K562 (cell line): ENCODE measurements around the gene FCHSD1. TPM values are rescaled to one million over a fixed set of nuclear protein-coding genes. Genes with fewer than 3 reads are reported as not detected.

ENCODE experiments used
- ADNP ChIP-seq: fragments of 200-800 bp; sonication (Bioruptor generic); IDR thresholded peaks from 2 replicates; pipeline ENCODE4 v1.6.1; 2016; ENCODE audit warnings: missing genetic modification characterization, missing compliant biosample characterization
- CBFA2T3 ChIP-seq: fragments of 450-650 bp; IDR thresholded peaks from 2 replicates; pipeline ENCODE4 v1.6.1; 2017
- CCNT2 ChIP-seq: IDR thresholded peaks from 2 replicates; pipeline ENCODE4 v1.6.1; 2011; ENCODE audit warnings: borderline replicate concordance, low read depth, mild to moderate bottlenecking, moderate library complexity, mixed read lengths, low read length; ENCODE audit not compliant: insufficient read length; ENCODE audit errors: extremely low read depth
- ETV1 ChIP-seq: fragments of 450-650 bp; conservative IDR thresholded peaks from 2 replicates; pipeline ENCODE4 v1.6.1; 2016; ENCODE audit warnings: missing genetic modification characterization, control low read depth, low read depth, missing compliant biosample characterization
- FOSL1 ChIP-seq: fragments of 200-800 bp; sonication (Bioruptor generic); conservative IDR thresholded peaks from 2 replicates; pipeline ENCODE4 v1.6.1; 2016; ENCODE audit warnings: missing genetic modification characterization, missing compliant biosample characterization
- FOXK1 ChIP-seq: sonication (generic); formaldehyde crosslinking; IDR thresholded peaks from 2 replicates; pipeline ENCODE4 v1.8.0; 2022; ENCODE audit warnings: missing genetic modification reagents, mild to moderate bottlenecking, borderline replicate concordance
- KDM1A ChIP-seq, 2 experiments: fragments of 450-650 bp; IDR thresholded peaks; 2 replicates each; pipeline ENCODE4 v1.6.1; 2016; ENCODE audit warnings: mild to moderate bottlenecking in 2 of 2
- KLF16 ChIP-seq: IDR thresholded peaks from 2 replicates; pipeline ENCODE4 v1.6.1; 2016; ENCODE audit warnings: antibody characterized with exemption
- L3MBTL2 ChIP-seq: fragments of 450-650 bp; IDR thresholded peaks from 2 replicates; pipeline ENCODE4 v1.6.1; 2016; ENCODE audit warnings: mild to moderate bottlenecking, moderate library complexity
- MAZ ChIP-seq, 2 experiments: fragments of 450-650 bp in 1 of 2; sonication (generic) in 1 of 2; formaldehyde crosslinking; IDR thresholded peaks in 1 of 2; conservative IDR thresholded peaks in 1 of 2; 2 replicates each; pipeline versions ENCODE4 v1.4.0 to v1.5.0; 2020; ENCODE audit warnings: mild to moderate bottlenecking in 1 of 2, missing genetic modification reagents in 1 of 2
- MIER1 ChIP-seq: fragments of 450-650 bp; IDR thresholded peaks from 2 replicates; pipeline ENCODE4 v1.6.1; 2016; ENCODE audit warnings: antibody characterized with exemption, mild to moderate bottlenecking, low read depth
- NCOR1 ChIP-seq: fragments of 450-650 bp; IDR thresholded peaks from 2 replicates; pipeline ENCODE4 v1.6.1; 2016; ENCODE audit warnings: mild to moderate bottlenecking, moderate library complexity
- RBM15 ChIP-seq: fragments of 200-400 bp; formaldehyde crosslinking; IDR thresholded peaks from 2 replicates; pipeline ENCODE4 v1.6.1; 2018; ENCODE audit warnings: mild to moderate bottlenecking, low read length, moderate library complexity; ENCODE audit not compliant: insufficient read depth
- SMAD4 ChIP-seq: fragments of 250-450 bp; sonication (Bioruptor Pico); conservative IDR thresholded peaks from 2 replicates; pipeline ENCODE4 v1.8.0; 2021; ENCODE audit warnings: inconsistent platforms, mild to moderate bottlenecking, moderate library complexity
- TAL1 ChIP-seq: fragments of 450-650 bp; IDR thresholded peaks from 2 replicates; pipeline ENCODE4 v1.6.1; 2016; ENCODE audit warnings: mild to moderate bottlenecking
- TBL1XR1 ChIP-seq, 2 experiments: IDR thresholded peaks; 2 replicates each; pipeline ENCODE4 v1.6.1; 2012; ENCODE audit warnings: improper control_type of control experiment in 2 of 2, low read length in 2 of 2, mild to moderate bottlenecking in 1 of 2
- TBP ChIP-seq: optimal IDR thresholded peaks from 2 replicates; pipeline ENCODE3; 2011; ENCODE audit warnings: low read depth, low read length, improper control_type of control experiment
- ZFP36 ChIP-seq: fragments of 150-350 bp; IDR thresholded peaks from 2 replicates; pipeline ENCODE4 v1.6.1; 2018; ENCODE audit warnings: low read length, low read depth; ENCODE audit not compliant: partially characterized antibody
- ZNF175 ChIP-seq: fragments of 200-800 bp; sonication (Bioruptor generic); IDR thresholded peaks from 2 replicates; pipeline ENCODE4 v1.6.1; 2016; ENCODE audit warnings: low read depth, mild to moderate bottlenecking, missing genetic modification characterization, missing compliant biosample characterization
- ZNF239 ChIP-seq: fragments of 250-450 bp; sonication (Bioruptor Pico); IDR thresholded peaks from 2 replicates; pipeline ENCODE4 v1.4.0; 2020; ENCODE audit warnings: mild to moderate bottlenecking
- ZNF77 ChIP-seq: fragments of 250-450 bp; sonication (Bioruptor Pico); IDR thresholded peaks from 2 replicates; pipeline ENCODE4 v1.5.0; 2020
- polyA plus RNA-seq, 8 experiments: library from polyadenylated mRNA; depleted of rRNA in 4 of 8; stranded (reverse) in 5 of 8; unstranded in 3 of 8; fragments of >200 nt; fragmentation: Nextera tagmentation in 2 of 8; fragmentation: Illumina TruSeq in 1 of 8; extraction: Ambion mirVana in 2 of 8; extraction: Trizol in 1 of 8; gene quantifications; 2 replicates each; pipeline versions ENCODE4 v1.2.1 to v1.2.3, GENCODE V29; 2011 to 2014; ENCODE audit warnings: inconsistent platforms in 1 of 8, missing spikeins in 1 of 8
- total RNA-seq, 7 experiments: library from RNA; depleted of rRNA in 6 of 7; stranded (reverse); fragments of >200 nt in 6 of 7; fragmentation: Illumina TruSeq in 2 of 7; extraction: Trizol in 2 of 7; gene quantifications; 2 replicates each; pipeline versions ENCODE4 v1.2.1 to v1.2.3, GENCODE V29; 2011 to 2021; ENCODE audit warnings: low replicate concordance in 1 of 7
- TF ChIP-seq, protein P1 (sequence below), 2 experiments: fragments of 450-650 bp; conservative IDR thresholded peaks; 2 replicates each; pipeline ENCODE4 v1.6.1; 2017; ENCODE audit warnings: mild to moderate bottlenecking in 2 of 2, moderate library complexity in 2 of 2
- TF ChIP-seq, protein P2 (sequence below): fragments of 250-450 bp; sonication (Bioruptor Pico); IDR thresholded peaks from 2 replicates; pipeline ENCODE4 v1.8.0; 2021; ENCODE audit warnings: mild to moderate bottlenecking, moderate library complexity
- TF ChIP-seq, protein P3 (sequence below): sonication (generic); formaldehyde crosslinking; IDR thresholded peaks from 2 replicates; pipeline ENCODE4 v1.8.1; 2023; ENCODE audit warnings: mild to moderate bottlenecking, missing genetic modification reagents, moderate library complexity
- TF ChIP-seq, protein P4 (sequence below): fragments of 450-650 bp; IDR thresholded peaks from 2 replicates; pipeline ENCODE4 v1.6.1; 2016

The FCHSD1 gene
- total and polyA plus RNA-seq, 9 of the 15 experiments (the other 6 are each of a cell fraction or from before 2014, with no cell fraction given) = 0.35 to 37.5 (median 13.6) TPM

DNA sequence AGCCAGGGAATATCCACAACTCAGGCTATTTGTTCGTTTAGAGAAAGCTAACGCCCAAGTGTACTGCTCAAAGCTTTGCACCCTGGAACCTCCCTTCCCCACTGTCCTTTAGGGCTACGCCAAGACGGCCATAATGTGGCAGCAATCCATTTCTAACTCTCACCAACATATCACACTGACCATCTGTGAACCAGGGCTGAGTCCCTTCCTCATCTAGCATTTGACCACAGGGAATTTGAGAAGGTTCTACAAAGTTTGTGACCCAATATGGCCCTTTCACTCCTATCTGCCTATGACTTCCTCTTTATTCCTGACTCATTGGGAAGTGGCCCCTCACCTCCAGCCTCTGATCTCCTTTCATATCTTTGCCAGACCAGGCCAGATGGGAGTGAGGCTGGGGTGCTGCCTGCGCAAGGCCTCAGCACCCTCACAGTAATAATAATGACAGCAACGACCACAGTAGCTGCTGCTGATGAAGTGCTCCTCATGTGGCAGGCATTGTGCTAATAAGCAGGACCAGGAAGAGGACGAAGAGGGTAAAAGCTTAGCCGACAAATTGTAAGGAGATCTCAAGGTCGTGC, 40.2 kb upstream of the FCHSD1 start (continued):
- TF ChIP-seq ZNF175 (peak; percentile 78), TAL1 (peak; percentile 88), SMAD4 (peak; percentile 90), MIER1 (no peak), CCNT2 (peak; percentile 81), FOXK1 (CRISPR knock-in tag) (peak; percentile 87; the same call in 1 of the 2 replicates), FOSL1 (peak; percentile 99), L3MBTL2 (0 out of 2 replicates have a peak, but pooled peaks have one; percentile 27), KDM1A (IDR thresholded peaks at IDR 0.05) (peak in 1 of 2 experiments; percentile 73; a peak in 3 of 4 replicates), ZNF239 (peak; percentile 11), ETV1 (tag) (peak; percentile 68), RBM15 (no peak), ZNF77 (no peak), ADNP (tag) (no peak), NCOR1 (peak; percentile 93), KLF16 (peak; percentile 81; the same call in 1 of the 2 replicates), TBP (peak; percentile 51), TBL1XR1 (IDR thresholded peaks at IDR 0.05; ENCODE audit: low read length in 2 of 2) (peak; percentile 79 to 86), CBFA2T3 (peak; percentile 96), ZFP36 (peak; percentile 39), MAZ (CRISPR knock-in tag; conservative IDR thresholded peaks at IDR 0.05 in 1 of 2, IDR thresholded peaks at IDR 0.05 in 1 of 2) (peak in 1 of 2 experiments; percentile 15; a peak in 2 of 4 replicates)
- TF ChIP-seq, protein P1, sequence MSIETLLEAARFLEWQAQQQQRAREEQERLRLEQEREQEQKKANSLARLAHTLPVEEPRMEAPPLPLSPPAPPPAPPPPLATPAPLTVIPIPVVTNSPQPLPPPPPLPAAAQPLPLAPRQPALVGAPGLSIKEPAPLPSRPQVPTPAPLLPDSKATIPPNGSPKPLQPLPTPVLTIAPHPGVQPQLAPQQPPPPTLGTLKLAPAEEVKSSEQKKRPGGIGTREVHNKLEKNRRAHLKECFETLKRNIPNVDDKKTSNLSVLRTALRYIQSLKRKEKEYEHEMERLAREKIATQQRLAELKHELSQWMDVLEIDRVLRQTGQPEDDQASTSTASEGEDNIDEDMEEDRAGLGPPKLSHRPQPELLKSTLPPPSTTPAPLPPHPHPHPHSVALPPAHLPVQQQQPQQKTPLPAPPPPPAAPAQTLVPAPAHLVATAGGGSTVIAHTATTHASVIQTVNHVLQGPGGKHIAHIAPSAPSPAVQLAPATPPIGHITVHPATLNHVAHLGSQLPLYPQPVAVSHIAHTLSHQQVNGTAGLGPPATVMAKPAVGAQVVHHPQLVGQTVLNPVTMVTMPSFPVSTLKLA (conservative IDR thresholded peaks at IDR 0.05) = peak in 1 of 2 experiments; percentile 40; a peak in 2 of 4 replicates
- TF ChIP-seq, protein P2, sequence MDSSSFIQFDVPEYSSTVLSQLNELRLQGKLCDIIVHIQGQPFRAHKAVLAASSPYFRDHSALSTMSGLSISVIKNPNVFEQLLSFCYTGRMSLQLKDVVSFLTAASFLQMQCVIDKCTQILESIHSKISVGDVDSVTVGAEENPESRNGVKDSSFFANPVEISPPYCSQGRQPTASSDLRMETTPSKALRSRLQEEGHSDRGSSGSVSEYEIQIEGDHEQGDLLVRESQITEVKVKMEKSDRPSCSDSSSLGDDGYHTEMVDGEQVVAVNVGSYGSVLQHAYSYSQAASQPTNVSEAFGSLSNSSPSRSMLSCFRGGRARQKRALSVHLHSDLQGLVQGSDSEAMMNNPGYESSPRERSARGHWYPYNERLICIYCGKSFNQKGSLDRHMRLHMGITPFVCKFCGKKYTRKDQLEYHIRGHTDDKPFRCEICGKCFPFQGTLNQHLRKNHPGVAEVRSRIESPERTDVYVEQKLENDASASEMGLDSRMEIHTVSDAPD (CRISPR knock-in tag) = no peak
- TF ChIP-seq, protein P3, sequence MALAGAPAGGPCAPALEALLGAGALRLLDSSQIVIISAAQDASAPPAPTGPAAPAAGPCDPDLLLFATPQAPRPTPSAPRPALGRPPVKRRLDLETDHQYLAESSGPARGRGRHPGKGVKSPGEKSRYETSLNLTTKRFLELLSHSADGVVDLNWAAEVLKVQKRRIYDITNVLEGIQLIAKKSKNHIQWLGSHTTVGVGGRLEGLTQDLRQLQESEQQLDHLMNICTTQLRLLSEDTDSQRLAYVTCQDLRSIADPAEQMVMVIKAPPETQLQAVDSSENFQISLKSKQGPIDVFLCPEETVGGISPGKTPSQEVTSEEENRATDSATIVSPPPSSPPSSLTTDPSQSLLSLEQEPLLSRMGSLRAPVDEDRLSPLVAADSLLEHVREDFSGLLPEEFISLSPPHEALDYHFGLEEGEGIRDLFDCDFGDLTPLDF (CRISPR knock-in tag) = 0 out of 2 replicates have a peak, but pooled peaks have one; percentile 3
- TF ChIP-seq, protein P4, sequence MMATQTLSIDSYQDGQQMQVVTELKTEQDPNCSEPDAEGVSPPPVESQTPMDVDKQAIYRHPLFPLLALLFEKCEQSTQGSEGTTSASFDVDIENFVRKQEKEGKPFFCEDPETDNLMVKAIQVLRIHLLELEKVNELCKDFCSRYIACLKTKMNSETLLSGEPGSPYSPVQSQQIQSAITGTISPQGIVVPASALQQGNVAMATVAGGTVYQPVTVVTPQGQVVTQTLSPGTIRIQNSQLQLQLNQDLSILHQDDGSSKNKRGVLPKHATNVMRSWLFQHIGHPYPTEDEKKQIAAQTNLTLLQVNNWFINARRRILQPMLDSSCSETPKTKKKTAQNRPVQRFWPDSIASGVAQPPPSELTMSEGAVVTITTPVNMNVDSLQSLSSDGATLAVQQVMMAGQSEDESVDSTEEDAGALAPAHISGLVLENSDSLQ = peak; percentile 32; the same call in 1 of the 2 replicates
